Middle frontal gyrus (tissue), 1 donor: ENCODE results near the gene CENPQ.

ENCODE experiments used
- DNase-seq: peaks from one replicate; pipeline ENCODE4 v3.0.0-alpha.2; 2015; ENCODE audit warnings: low spot score; ENCODE audit errors: extremely low spot score

CENPQ gene

GRCh38 chr6:49541210-49541724 lies 78.1 kb downstream of the CENPQ start:
- DNase-seq = no peak

- no peak for DNase-seq
Observed at GRCh38 chr6:49541936-49542335, 78.8 kb downstream of the CENPQ start.
